HL-60 (cell line): ENCODE results near the gene RGP1.

Source experiments
- DNase-seq, 2 experiments: peaks; one replicate each; pipeline ENCODE4 v3.0.0-alpha.2; 2010 to 2020; ENCODE audit warnings: low read depth in 1 of 2, low spot score in 1 of 2
- H3K27ac ChIP-seq: fragments of 250-450 bp; sonication (Bioruptor Pico); replicated peaks from 2 replicates; pipeline ENCODE4 v1.5.1; 2020; ENCODE audit warnings: mild to moderate bottlenecking, moderate library complexity
- H3K27me3 ChIP-seq: fragments of 250-450 bp; sonication (Bioruptor Pico); 2 replicates; pipeline ENCODE4 v1.5.1; 2021; ENCODE audit warnings: mild to moderate bottlenecking, moderate library complexity; ENCODE audit not compliant: insufficient read depth, poor library complexity, severe bottlenecking
- H3K4me3 ChIP-seq: replicated peaks from 2 replicates; pipeline ENCODE4 v1.5.1; 2011; ENCODE audit warnings: mild to moderate bottlenecking, control low read depth, low read length; ENCODE audit not compliant: insufficient read depth
- CTCF ChIP-seq: IDR thresholded peaks from one replicate; pipeline ENCODE4 v1.5.1; 2011; ENCODE audit warnings: low read length, control low read depth, inconsistent platforms; ENCODE audit not compliant: insufficient read depth
- GABPA ChIP-seq: IDR thresholded peaks from 2 replicates; pipeline ENCODE4 v1.6.1; 2012; ENCODE audit warnings: low read depth
- POLR2AphosphoS5 ChIP-seq: IDR thresholded peaks from 2 replicates; pipeline ENCODE4 v1.6.1; 2012; ENCODE audit warnings: low read depth
- REST ChIP-seq: IDR thresholded peaks from 2 replicates; pipeline ENCODE4 v1.6.1; 2012; ENCODE audit warnings: low read depth; ENCODE audit not compliant: insufficient replicate concordance
- SPI1 ChIP-seq: IDR thresholded peaks from 2 replicates; pipeline ENCODE4 v1.6.1; 2012; ENCODE audit warnings: low read depth, mild to moderate bottlenecking, borderline replicate concordance

The RGP1 gene

GRCh38 chr9:35791297-35791921 is 42.3 kb downstream of the RGP1 start, which contains the start of gene NPR2:
NPR2 (plus strand) TSS chr9:35791591; CDS start chr9:35792409, 818 bp downstream.
- no peak for TF ChIP-seq REST
- TF ChIP-seq CTCF: no peak
- no peak for TF ChIP-seq SPI1
- DNase-seq: no peak
- Histone ChIP-seq H3K27ac (no peak within 1 kb of the TSS), H3K27me3 (no peaks in the 10 kb centered on the region), H3K4me3 (no peak within 1 kb of the TSS)

GRCh38 chr9:35792024-35792813 is 43.1 kb downstream of the RGP1 start:
- no peak overlapping the region for H3K27ac ChIP-seq
- TF ChIP-seq POLR2AphosphoS5 (no peak), SPI1 (no peak), REST (no peak), GABPA (no peak), CTCF (no peak)
- DNase-seq: no peak
- H3K27me3 ChIP-seq: no peaks in the 10 kb centered on the region
- H3K4me3 ChIP-seq: no peak overlapping the region

- Histone ChIP-seq H3K4me3 (no peak overlapping the region), H3K27me3 (no peaks in the 10 kb centered on the region), H3K27ac (no peak overlapping the region)
- DNase-seq: no peak
- TF ChIP-seq GABPA (no peak), CTCF (no peak), REST (no peak), POLR2AphosphoS5 (no peak), SPI1 (no peak)
Measured at GRCh38 chr9:35792826-35793225, 43.7 kb downstream of the RGP1 start.
